Measurements from ENCODE around the gene ZSCAN5C. TPM values are rescaled to one million over a fixed set of nuclear protein-coding genes. Genes with fewer than 3 reads are reported as not detected.
A peak's percentile ranks its signal among the peaks of the same experiment; 100 is the strongest.

The ZSCAN5C gene
- total RNA-seq = not detected
- not detected for polyA plus RNA-seq
- long read RNA-seq, donor 1 = 0 reads
- long read RNA-seq, donor 2 = 0 reads

GRCh38 chr19:56201973-56202372, at the start of gene ZSCAN5C:
ZSCAN5C (plus strand) TSS chr19:56202273; CDS start chr19:56205914, 3,641 bp downstream.
- 49 to 57% (median 53%) methylated on average over 3 of the region's 3 CpGs for WGBS, 3 donors
- Histone ChIP-seq H3K36me3 (ENCODE audit: insufficient read depth in 1 of 2, low read depth in 1 of 2) (no peaks in the 10 kb centered on the region), H3K27ac (no peak within 1 kb of the TSS), H3K4me1 (no peaks in the 10 kb centered on the region), H3K27me3 (ENCODE audit: insufficient read depth in 3 of 3, low read length in 2 of 3) (peaks cover 2% of the 10 kb centered on the region in 3 donors), H3K4me3 (no peak within 1 kb of the TSS), H3K9me3 (no peaks in the 10 kb centered on the region)
- DNase-seq = no peak
- TF ChIP-seq, protein P1, sequence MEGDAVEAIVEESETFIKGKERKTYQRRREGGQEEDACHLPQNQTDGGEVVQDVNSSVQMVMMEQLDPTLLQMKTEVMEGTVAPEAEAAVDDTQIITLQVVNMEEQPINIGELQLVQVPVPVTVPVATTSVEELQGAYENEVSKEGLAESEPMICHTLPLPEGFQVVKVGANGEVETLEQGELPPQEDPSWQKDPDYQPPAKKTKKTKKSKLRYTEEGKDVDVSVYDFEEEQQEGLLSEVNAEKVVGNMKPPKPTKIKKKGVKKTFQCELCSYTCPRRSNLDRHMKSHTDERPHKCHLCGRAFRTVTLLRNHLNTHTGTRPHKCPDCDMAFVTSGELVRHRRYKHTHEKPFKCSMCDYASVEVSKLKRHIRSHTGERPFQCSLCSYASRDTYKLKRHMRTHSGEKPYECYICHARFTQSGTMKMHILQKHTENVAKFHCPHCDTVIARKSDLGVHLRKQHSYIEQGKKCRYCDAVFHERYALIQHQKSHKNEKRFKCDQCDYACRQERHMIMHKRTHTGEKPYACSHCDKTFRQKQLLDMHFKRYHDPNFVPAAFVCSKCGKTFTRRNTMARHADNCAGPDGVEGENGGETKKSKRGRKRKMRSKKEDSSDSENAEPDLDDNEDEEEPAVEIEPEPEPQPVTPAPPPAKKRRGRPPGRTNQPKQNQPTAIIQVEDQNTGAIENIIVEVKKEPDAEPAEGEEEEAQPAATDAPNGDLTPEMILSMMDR (IDR thresholded peaks at IDR 0.05) = no peak
- no peak for ATAC-seq
- intact Hi-C loops (cut with DNase I) = no loop called here

DNA sequence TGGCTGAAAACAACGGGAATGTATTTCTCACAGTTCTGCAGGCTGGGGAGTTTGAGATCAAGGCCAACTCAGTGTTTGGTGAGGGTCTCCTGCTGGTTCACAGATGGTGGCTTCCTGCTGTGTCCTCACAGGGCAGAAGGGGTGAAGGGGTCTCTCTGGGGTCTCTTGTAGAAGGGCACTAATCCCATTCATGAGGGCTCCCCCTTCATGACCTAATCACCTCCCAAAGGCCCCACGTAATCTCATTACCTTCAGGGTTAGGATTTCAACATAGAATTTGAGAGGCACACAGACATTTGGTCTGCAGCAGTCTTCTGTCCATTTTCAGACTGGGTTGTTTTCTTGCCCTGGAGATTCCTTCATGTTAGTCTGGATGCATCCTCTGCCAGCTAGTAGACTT, 49.4 kb upstream of the ZSCAN5C start:
- 44 to 81% (median 56%) methylated on average over 2 of the region's 2 CpGs for WGBS, 3 donors
- Histone ChIP-seq H3K36me3 (ENCODE audit: insufficient read depth in 1 of 2, low read depth in 1 of 2) (peaks cover 0 to 30% of the 10 kb centered on the region in 2 donors), H3K27me3 (ENCODE audit: insufficient read depth in 3 of 3, low read length in 2 of 3) (no peaks in the 10 kb centered on the region), H3K4me1 (peaks cover 20% of the 10 kb centered on the region), H3K9me3 (no peaks in the 10 kb centered on the region), H3K4me3 (no peak overlapping the region), H3K27ac (peak overlapping the region; percentile 69)
- ATAC-seq = no peak
- DNase-seq = no peak
- intact Hi-C loops (cut with DNase I) = no loop called here
- TF ChIP-seq, protein P1 (IDR thresholded peaks at IDR 0.05) = no peak

GRCh38 chr19:56153507-56153906, 48.6 kb upstream of the ZSCAN5C start:
- 28 to 37% (median 35%) methylated on average over 6 of the region's 6 CpGs for WGBS, 3 donors
- Histone ChIP-seq H3K4me1 (peaks cover 20% of the 10 kb centered on the region), H3K27ac (peak overlapping the region; percentile 69), H3K4me3 (no peak overlapping the region), H3K36me3 (ENCODE audit: insufficient read depth in 1 of 2, low read depth in 1 of 2) (peaks cover 0 to 23% of the 10 kb centered on the region in 2 donors), H3K9me3 (no peaks in the 10 kb centered on the region), H3K27me3 (ENCODE audit: insufficient read depth in 3 of 3, low read length in 2 of 3) (no peaks in the 10 kb centered on the region)
- TF ChIP-seq, protein P1 (IDR thresholded peaks at IDR 0.05) = no peak
- DNase-seq = no peak
- peak in 3 of 4 donors; percentile 32 to 56 (median 39) for ATAC-seq
- intact Hi-C loops (cut with DNase I) = no loop called here

DNA sequence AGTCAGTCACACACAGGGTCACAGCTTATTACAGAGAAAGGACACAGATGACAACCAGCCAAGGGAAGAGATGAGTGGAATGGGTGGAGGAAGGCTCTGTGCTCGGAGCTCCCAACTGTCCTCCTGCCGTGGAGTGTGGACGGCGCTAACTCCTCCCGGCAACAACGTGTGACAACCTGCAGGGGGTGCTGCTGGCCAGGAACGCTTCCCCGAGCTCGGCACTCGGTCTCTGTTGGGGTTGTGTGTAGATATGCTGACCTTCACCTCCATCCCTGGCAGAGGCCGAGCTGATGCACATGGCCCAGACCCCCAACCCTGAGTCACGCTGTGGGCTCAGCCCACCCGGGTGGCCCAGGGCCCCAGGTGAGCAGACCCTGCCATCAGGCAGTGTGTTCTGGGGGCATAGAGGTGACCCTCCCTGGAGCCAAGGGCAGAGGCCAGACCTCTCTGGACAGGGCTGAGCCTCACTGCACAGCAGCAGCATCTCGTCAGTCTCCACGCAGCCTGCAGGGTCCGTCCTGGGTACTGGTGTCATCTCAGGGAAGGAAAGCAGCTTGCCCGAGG, 46.9 kb upstream of the ZSCAN5C start:
- intact Hi-C loops (cut with DNase I) = no loop called here
- H3K36me3 ChIP-seq (ENCODE audit: insufficient read depth in 1 of 2, low read depth in 1 of 2) = peaks cover 0 to 38% of the 10 kb centered on the region in 2 donors
- no peak overlapping the region for H3K4me3 ChIP-seq
- H3K27me3 ChIP-seq (ENCODE audit: insufficient read depth in 3 of 3, low read length in 2 of 3) = no peaks in the 10 kb centered on the region
- peaks cover 14% of the 10 kb centered on the region for H3K4me1 ChIP-seq
- no peak overlapping the region for H3K27ac ChIP-seq
- no peaks in the 10 kb centered on the region for H3K9me3 ChIP-seq
- DNase-seq = no peak
- TF ChIP-seq, protein P1 (IDR thresholded peaks at IDR 0.05) = peak; percentile 43
- WGBS, 3 donors = 55 to 64% (median 55%) methylated on average over 17 of the region's 17 CpGs
- peak in 2 of 4 donors; percentile 40 to 44 for ATAC-seq

GRCh38 chr19:56156768-56157167, 45.3 kb upstream of the ZSCAN5C start:
- intact Hi-C loops (cut with DNase I) = no loop called here
- TF ChIP-seq, protein P1 (IDR thresholded peaks at IDR 0.05) = no peak
- no peak overlapping the region for H3K4me3 ChIP-seq
- peak in 1 of 4 donors; percentile 29 for ATAC-seq
- WGBS, 3 donors = 74 to 78% (median 77%) methylated on average over 10 to 11 of the region's 11 CpGs
- H3K27ac ChIP-seq = no peak overlapping the region
- H3K27me3 ChIP-seq (ENCODE audit: insufficient read depth in 3 of 3, low read length in 2 of 3) = no peaks in the 10 kb centered on the region
- peaks cover 11% of the 10 kb centered on the region for H3K4me1 ChIP-seq
- no peak for DNase-seq
- no peaks in the 10 kb centered on the region for H3K9me3 ChIP-seq
- H3K36me3 ChIP-seq (ENCODE audit: insufficient read depth in 1 of 2, low read depth in 1 of 2) = peaks cover 0 to 49% of the 10 kb centered on the region in 2 donors

All from psoas muscle (tissue), 8 donors.